ENCODE data around the gene YKT6.
A peak's percentile ranks its signal among the peaks of the same experiment; 100 is the strongest.
"Not testable (repeated sequence)": the region's sequence is repeated elsewhere in the genome, so short reads cannot be mapped to it uniquely, and the experiment has no call there.

Gene YKT6

GRCh38 chr7:44159824-44160630 lies 40.8 kb upstream of the YKT6 start:
- TF ChIP-seq CTCF (conservative IDR thresholded peaks at IDR 0.05; ENCODE audit: low read depth): no peak
- DNase-seq (ENCODE audit: low spot score): no peak
- H3K27ac ChIP-seq: no peak overlapping the region
- CTCF ChIA-PET: no interaction called here
- POLR2A ChIA-PET (ENCODE audit: low non-redundant PET): no interaction called here

GRCh38 chr7:44161371-44161770 lies 39.4 kb upstream of the YKT6 start:
- ChIA-PET CTCF (no interaction called here), POLR2A (ENCODE audit: low non-redundant PET) (no interaction called here)
- no peak for DNase-seq (ENCODE audit: low spot score)
- H3K27ac ChIP-seq: no peak overlapping the region
- no peak for TF ChIP-seq CTCF (conservative IDR thresholded peaks at IDR 0.05; ENCODE audit: low read depth)

DNA sequence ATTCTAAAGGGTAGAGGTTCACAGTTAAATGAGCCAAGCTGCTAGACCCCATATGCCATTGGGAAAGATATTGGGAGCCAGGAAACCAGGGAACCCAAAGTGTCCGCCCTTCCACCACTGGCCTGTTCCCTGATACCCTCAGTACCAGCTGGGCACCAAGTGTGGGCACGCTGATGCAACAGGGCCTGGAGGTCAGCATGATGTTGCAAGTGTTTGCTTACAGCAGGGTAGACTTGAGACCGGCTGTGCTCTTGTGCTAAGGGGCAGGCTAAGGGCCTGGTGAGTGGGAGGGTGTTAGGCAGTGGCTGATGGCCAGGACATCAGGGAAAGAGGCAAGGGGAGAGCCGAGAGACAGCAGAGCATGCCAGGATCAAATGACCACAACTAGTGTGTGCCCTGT lies 38.6 kb upstream of the YKT6 start:
- TF ChIP-seq CTCF (conservative IDR thresholded peaks at IDR 0.05; ENCODE audit: low read depth): no peak
- ChIA-PET CTCF (interaction anchor here (0.7 kb wide), 1 partner anchor 12 kb away, joined by 3 read pairs; no protein-coding TSS in a partner anchor), POLR2A (ENCODE audit: low non-redundant PET) (no interaction called here)
- no peak overlapping the region for H3K27ac ChIP-seq
- no peak for DNase-seq (ENCODE audit: low spot score)

GRCh38 chr7:44162785-44163395 lies 37.9 kb upstream of the YKT6 start:
- no peak for DNase-seq (ENCODE audit: low spot score)
- ChIA-PET CTCF (interaction anchor here (0.7 to 1.0 kb wide), 2 partner anchors 9 to 25 kb away, joined by 3 to 5 read pairs; no protein-coding TSS in a partner anchor), POLR2A (ENCODE audit: low non-redundant PET) (no interaction called here)
- H3K27ac ChIP-seq: no peak overlapping the region
- TF ChIP-seq CTCF (conservative IDR thresholded peaks at IDR 0.05; ENCODE audit: low read depth): no peak

DNA sequence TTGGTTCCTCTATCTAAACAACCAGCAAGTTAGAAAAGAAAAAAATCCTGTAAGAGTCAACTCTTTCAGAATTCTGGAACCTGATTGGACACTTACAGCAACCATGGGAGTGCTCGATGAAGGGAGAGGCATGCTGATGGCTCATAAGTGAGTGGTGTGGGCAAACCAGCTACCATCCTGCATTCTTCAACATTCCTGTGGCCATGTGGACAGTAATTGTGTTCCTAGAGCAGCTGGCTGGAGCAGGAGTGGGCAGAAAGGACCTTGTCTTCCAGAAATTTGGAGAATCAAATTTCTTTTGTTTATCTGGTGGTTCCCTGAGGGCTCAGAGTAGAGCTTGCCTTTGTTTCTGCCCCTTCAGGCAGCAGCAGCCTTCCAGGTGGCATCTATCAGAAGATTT lies 37.2 kb upstream of the YKT6 start:
- peak; percentile 59 for DNase-seq (ENCODE audit: low spot score)
- ChIA-PET CTCF (interaction anchor here (0.7 to 1.0 kb wide), 3 partner anchors 9 to 37 kb away, joined by 3 to 5 read pairs (median 4); partner anchors contain the start of gene YKT6), POLR2A (ENCODE audit: low non-redundant PET) (no interaction called here)
- TF ChIP-seq CTCF (conservative IDR thresholded peaks at IDR 0.05; ENCODE audit: low read depth): no peak
- no peak overlapping the region for H3K27ac ChIP-seq

GRCh38 chr7:44167920-44168319 lies 32.9 kb upstream of the YKT6 start:
- no peak for DNase-seq (ENCODE audit: low spot score)
- no peak overlapping the region for H3K27ac ChIP-seq
- TF ChIP-seq CTCF (conservative IDR thresholded peaks at IDR 0.05; ENCODE audit: low read depth): no peak
- ChIA-PET POLR2A (ENCODE audit: low non-redundant PET) (no interaction called here), CTCF (no interaction called here)

DNA sequence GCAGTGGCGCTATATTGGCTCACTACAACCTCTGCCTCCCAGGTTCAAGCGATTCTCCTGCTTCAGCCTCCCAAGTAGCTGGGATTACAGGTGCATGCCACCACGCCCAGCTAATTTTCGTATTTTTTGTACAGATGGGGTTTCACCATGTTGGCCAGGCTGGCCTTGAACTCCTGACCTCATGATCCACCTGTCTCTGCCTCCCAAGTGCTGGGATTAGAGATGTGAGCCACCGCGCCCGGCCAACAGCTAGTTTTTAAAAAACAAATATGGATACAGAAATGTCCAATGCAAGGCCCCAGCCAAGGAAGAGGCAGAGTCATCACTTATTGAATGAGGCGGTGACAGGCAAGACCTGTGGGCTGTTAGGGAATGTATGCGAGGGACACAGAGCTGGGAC lies 28.9 kb upstream of the YKT6 start:
- POLR2A ChIA-PET (ENCODE audit: low non-redundant PET); DNase-seq (ENCODE audit: low spot score); H3K27ac ChIP-seq: not testable (repeated sequence)
- CTCF ChIA-PET: interaction anchor here (0.7 kb wide), 1 partner anchor 306 kb away, joined by 5 read pairs; no protein-coding TSS in a partner anchor
